ENCODE data around the gene UCN2. TPM values are rescaled to one million over a fixed set of nuclear protein-coding genes. Genes with fewer than 3 reads are reported as not detected.

Gene UCN2
- total and polyA plus RNA-seq, 2 of the 8 experiments (the other 6 are each of a cell fraction or from before 2014, with no cell fraction given): 0.14 TPM; not detected in 1

DNA sequence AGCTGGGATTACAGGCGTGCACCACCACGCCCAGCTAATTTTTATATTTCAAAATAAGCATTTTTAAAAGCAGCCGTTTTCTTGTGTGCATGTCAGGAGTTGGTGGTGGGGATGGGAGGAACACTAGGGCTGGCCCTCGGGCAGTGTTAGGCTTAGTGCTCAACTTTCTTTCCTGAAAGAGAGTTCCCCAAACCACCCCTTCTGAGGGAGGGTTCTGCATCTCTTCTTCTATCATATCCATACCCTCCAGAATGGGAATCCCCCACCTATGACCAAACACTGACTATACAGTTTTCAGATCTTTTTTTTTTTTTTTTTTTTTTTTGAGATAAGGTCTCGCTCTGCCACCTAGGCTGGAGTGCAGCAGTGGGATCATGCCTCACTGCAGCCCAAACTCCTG lies 19.4 kb downstream of the UCN2 start (continued):
- TF ChIP-seq, protein P1, sequence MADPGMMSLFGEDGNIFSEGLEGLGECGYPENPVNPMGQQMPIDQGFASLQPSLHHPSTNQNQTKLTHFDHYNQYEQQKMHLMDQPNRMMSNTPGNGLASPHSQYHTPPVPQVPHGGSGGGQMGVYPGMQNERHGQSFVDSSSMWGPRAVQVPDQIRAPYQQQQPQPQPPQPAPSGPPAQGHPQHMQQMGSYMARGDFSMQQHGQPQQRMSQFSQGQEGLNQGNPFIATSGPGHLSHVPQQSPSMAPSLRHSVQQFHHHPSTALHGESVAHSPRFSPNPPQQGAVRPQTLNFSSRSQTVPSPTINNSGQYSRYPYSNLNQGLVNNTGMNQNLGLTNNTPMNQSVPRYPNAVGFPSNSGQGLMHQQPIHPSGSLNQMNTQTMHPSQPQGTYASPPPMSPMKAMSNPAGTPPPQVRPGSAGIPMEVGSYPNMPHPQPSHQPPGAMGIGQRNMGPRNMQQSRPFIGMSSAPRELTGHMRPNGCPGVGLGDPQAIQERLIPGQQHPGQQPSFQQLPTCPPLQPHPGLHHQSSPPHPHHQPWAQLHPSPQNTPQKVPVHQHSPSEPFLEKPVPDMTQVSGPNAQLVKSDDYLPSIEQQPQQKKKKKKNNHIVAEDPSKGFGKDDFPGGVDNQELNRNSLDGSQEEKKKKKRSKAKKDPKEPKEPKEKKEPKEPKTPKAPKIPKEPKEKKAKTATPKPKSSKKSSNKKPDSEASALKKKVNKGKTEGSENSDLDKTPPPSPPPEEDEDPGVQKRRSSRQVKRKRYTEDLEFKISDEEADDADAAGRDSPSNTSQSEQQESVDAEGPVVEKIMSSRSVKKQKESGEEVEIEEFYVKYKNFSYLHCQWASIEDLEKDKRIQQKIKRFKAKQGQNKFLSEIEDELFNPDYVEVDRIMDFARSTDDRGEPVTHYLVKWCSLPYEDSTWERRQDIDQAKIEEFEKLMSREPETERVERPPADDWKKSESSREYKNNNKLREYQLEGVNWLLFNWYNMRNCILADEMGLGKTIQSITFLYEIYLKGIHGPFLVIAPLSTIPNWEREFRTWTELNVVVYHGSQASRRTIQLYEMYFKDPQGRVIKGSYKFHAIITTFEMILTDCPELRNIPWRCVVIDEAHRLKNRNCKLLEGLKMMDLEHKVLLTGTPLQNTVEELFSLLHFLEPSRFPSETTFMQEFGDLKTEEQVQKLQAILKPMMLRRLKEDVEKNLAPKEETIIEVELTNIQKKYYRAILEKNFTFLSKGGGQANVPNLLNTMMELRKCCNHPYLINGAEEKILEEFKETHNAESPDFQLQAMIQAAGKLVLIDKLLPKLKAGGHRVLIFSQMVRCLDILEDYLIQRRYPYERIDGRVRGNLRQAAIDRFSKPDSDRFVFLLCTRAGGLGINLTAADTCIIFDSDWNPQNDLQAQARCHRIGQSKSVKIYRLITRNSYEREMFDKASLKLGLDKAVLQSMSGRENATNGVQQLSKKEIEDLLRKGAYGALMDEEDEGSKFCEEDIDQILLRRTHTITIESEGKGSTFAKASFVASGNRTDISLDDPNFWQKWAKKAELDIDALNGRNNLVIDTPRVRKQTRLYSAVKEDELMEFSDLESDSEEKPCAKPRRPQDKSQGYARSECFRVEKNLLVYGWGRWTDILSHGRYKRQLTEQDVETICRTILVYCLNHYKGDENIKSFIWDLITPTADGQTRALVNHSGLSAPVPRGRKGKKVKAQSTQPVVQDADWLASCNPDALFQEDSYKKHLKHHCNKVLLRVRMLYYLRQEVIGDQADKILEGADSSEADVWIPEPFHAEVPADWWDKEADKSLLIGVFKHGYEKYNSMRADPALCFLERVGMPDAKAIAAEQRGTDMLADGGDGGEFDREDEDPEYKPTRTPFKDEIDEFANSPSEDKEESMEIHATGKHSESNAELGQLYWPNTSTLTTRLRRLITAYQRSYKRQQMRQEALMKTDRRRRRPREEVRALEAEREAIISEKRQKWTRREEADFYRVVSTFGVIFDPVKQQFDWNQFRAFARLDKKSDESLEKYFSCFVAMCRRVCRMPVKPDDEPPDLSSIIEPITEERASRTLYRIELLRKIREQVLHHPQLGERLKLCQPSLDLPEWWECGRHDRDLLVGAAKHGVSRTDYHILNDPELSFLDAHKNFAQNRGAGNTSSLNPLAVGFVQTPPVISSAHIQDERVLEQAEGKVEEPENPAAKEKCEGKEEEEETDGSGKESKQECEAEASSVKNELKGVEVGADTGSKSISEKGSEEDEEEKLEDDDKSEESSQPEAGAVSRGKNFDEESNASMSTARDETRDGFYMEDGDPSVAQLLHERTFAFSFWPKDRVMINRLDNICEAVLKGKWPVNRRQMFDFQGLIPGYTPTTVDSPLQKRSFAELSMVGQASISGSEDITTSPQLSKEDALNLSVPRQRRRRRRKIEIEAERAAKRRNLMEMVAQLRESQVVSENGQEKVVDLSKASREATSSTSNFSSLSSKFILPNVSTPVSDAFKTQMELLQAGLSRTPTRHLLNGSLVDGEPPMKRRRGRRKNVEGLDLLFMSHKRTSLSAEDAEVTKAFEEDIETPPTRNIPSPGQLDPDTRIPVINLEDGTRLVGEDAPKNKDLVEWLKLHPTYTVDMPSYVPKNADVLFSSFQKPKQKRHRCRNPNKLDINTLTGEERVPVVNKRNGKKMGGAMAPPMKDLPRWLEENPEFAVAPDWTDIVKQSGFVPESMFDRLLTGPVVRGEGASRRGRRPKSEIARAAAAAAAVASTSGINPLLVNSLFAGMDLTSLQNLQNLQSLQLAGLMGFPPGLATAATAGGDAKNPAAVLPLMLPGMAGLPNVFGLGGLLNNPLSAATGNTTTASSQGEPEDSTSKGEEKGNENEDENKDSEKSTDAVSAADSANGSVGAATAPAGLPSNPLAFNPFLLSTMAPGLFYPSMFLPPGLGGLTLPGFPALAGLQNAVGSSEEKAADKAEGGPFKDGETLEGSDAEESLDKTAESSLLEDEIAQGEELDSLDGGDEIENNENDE (IDR thresholded peaks at IDR 0.05; ENCODE audit: insufficient replicate concordance, low read length): no peak

Measured in H1 (cell line).